Measurements from ENCODE around the gene DNAH12.

GRCh38 chr3:57423335-57423734 lies 120.8 kb downstream of the DNAH12 start:
- TF ChIP-seq CTCF (IDR thresholded peaks at IDR 0.05) = no peak
- no peak for TF ChIP-seq POLR2A (IDR thresholded peaks at IDR 0.05)
- TF ChIP-seq EP300 (IDR thresholded peaks at IDR 0.05) = no peak

Data from tibial nerve (tissue), 4 donors.